ENCODE measurements around the gene OOSP2.
"Not testable (repeated sequence)": the region's sequence is repeated elsewhere in the genome, so short reads cannot be mapped to it uniquely, and the experiment has no call there.

The OOSP2 gene

DNA sequence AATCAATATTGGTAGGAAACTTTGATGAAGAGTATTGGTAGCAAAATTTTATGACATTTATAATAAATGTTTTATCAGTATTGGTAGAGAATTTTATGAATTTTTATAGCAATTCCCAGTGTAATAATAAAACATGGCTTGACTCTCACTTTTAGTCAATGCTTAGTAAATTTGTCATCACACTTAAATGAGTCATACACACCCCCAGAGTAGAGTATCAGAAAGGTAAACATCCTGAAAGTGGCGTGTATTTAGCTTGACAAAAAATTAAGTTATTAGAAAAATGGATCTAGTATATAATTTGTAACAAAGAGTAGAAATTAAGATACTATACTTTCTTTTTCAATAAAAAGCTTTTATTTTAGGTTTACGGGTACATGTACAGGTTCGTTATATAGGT, 18.8 kb downstream of the OOSP2 start:
- ChIA-PET CTCF (no interaction called here), POLR2A (no interaction called here)
- TF ChIP-seq, protein P1, sequence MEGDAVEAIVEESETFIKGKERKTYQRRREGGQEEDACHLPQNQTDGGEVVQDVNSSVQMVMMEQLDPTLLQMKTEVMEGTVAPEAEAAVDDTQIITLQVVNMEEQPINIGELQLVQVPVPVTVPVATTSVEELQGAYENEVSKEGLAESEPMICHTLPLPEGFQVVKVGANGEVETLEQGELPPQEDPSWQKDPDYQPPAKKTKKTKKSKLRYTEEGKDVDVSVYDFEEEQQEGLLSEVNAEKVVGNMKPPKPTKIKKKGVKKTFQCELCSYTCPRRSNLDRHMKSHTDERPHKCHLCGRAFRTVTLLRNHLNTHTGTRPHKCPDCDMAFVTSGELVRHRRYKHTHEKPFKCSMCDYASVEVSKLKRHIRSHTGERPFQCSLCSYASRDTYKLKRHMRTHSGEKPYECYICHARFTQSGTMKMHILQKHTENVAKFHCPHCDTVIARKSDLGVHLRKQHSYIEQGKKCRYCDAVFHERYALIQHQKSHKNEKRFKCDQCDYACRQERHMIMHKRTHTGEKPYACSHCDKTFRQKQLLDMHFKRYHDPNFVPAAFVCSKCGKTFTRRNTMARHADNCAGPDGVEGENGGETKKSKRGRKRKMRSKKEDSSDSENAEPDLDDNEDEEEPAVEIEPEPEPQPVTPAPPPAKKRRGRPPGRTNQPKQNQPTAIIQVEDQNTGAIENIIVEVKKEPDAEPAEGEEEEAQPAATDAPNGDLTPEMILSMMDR (IDR thresholded peaks at IDR 0.05; ENCODE audit: insufficient read depth, low read length, missing control alignments): no peak
- DNase-seq (ENCODE audit: low read depth, low spot score): no peak
- no peak overlapping the region for H3K4me3 ChIP-seq (ENCODE audit: low read depth, low read length)

DNA sequence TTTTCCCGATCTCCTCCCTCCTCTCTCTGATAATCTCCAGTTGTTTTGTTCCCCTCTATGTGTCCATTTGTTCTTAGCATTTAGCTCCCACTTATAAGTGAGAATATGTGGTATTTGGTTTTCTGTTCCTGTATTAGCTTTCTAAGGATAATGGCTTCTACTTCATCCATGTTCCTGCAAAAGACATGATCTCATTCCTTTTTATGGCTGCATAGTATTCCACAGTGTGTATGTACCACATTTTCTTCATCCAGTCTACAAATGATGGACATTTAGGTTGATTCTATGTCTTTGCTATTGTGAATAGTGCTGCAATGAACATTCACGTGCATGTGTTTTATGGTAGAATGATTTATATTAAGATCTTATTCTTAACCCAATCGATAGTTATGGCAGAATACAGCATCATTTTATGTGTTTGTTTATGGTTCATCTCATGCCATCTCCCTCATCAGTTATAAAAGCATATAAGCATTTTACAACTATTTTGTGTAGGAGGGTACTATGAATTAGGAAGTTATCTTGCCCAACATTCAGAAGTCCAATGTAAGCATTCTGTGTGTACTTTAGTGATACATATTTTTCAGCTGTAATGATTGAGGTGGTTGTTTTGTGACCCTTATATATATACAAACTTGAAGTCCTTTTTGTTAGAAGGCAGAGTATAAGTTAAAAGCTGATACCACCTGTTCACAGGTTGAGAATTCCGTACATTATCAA, 19.5 kb downstream of the OOSP2 start:
- TF ChIP-seq, protein P1 (IDR thresholded peaks at IDR 0.05; ENCODE audit: insufficient read depth, low read length, missing control alignments): no peak
- no peak overlapping the region for H3K4me3 ChIP-seq (ENCODE audit: low read depth, low read length)
- ChIA-PET POLR2A (no interaction called here), CTCF (no interaction called here)
- DNase-seq (ENCODE audit: low read depth, low spot score): no peak

DNA sequence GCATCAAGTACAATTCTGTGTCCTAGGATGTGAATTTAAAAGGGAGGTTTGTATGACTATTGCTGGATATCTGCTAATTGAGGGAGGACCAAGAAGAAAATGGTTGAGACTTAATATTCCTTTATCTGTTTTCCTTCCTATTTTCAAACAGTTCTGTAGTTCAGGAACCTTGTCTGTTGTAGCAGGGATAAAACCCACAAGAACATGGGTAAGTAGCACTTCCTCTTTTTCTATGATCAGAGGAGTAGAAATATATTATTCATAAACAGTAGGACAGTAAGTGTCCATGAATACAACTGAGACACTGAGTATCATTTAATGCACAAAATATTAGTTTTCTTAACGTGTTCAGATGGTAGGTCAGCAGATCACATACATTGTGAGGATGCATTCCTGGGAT, 23.9 kb downstream of the OOSP2 start:
- no peak for DNase-seq (ENCODE audit: low read depth, low spot score)
- ChIA-PET CTCF (no interaction called here), POLR2A (no interaction called here)
- TF ChIP-seq, protein P1 (IDR thresholded peaks at IDR 0.05; ENCODE audit: insufficient read depth, low read length, missing control alignments): no peak
- no peak overlapping the region for H3K4me3 ChIP-seq (ENCODE audit: low read depth, low read length)

DNA sequence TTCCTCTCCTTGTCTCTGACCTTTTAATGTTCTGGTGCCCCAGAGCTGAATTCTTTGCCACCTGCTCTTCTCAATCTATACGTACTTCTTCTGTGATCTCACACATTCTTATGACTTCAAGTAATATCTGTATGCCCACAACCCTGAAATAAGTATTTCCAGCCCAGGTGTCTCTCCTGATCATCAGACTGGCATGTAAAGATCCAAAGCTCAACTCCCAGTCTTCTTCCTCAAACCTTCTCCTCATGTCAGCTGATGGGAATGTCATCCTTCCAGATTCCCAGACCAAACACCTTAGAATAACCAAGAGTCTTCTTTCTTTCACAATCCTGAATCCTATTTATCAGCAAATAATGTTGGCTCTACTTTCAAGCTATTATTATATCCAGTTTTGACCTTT, 25.6 kb downstream of the OOSP2 start:
- TF ChIP-seq, protein P1 (IDR thresholded peaks at IDR 0.05; ENCODE audit: insufficient read depth, low read length, missing control alignments): no peak
- H3K4me3 ChIP-seq (ENCODE audit: low read depth, low read length): no peak overlapping the region
- no peak for DNase-seq (ENCODE audit: low read depth, low spot score)
- ChIA-PET POLR2A (no interaction called here), CTCF (no interaction called here)

DNA sequence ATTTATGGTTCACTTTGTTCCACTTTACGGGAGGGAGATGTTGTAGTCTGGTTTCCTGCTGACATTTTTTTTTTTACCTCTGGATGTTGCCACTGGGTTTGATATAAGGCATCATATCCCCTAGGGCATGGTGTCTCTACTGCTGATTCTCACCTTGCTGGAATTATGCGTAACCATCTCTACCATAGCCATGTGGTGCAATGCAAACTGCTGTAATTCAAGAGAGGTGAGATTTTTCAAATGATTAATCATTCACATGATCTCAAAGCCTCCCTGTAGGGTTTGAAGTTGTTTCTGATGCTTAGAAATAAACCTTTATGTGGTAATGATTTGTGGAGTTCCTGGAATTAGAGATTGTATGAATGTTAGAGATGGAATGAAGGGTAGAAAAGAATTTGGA, 29.2 kb downstream of the OOSP2 start:
- POLR2A ChIA-PET: no interaction called here

DNA sequence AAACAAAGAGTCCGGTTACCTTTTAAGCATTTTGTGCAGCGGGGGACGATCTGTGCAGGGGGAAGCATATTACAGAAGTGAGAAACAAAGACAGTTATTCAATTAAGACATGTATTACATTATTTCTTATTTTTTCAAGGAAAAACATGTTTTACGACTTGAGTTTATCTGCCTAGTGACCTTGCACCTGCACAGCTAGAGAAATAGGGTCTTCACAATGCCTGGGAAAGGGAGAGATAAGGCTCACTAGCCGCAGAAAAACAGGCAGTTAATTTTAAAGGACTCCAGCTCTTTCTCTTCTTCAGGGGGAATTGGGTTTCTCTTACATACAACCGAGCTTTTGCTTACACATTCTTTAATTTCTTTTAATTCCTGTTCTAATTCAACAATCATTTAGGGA, 31.4 kb downstream of the OOSP2 start:
- CTCF ChIA-PET; H3K4me3 ChIP-seq (ENCODE audit: low read depth, low read length); DNase-seq (ENCODE audit: low read depth, low spot score); POLR2A ChIA-PET: not testable (repeated sequence)

More for the DNA sequence above, 29.2 kb downstream of the OOSP2 start:
- CTCF ChIA-PET: no interaction called here
- TF ChIP-seq, protein P1 (IDR thresholded peaks at IDR 0.05; ENCODE audit: insufficient read depth, low read length, missing control alignments): no peak
- H3K4me3 ChIP-seq (ENCODE audit: low read depth, low read length): no peak overlapping the region
- DNase-seq (ENCODE audit: low read depth, low spot score): no peak

DNA sequence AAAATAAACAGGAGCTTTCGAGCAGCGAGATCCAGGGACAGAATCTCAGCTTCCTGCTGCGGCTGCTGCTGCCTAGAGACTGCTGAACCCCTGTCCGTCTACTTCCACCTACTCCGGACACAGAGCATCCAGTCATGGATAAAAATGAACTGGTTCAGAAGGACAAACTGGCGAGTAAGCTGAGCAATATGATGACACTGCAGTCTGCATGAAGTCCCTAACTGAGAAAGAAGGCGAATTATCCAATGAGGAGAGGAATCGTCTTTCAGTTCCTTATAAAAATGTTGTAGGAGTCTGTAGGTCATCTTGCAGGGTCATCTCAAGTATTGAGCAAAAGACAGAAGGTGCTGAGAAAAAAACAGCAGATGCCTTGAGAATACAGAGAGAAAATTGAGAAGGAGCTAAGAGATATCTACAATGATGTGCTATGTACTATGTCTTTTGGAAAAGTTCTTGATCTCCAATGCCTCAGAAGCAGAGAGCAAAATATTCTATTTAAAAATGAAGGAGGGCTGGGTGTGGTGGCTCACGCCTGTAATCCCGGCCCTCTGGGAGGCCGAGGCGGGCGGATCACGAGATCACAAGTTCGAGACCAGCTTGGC, 37.1 kb downstream of the OOSP2 start:
- no peak for DNase-seq (ENCODE audit: low read depth, low spot score)
- H3K4me3 ChIP-seq (ENCODE audit: low read depth, low read length): no peak overlapping the region
- ChIA-PET CTCF (no interaction called here), POLR2A (no interaction called here)
- TF ChIP-seq, protein P1 (IDR thresholded peaks at IDR 0.05; ENCODE audit: insufficient read depth, low read length, missing control alignments): no peak

Data from AG04449 (cell line).